ENCODE measurements around the gene NUBP2.

Gene NUBP2

GRCh38 chr16:1782408-1783264, at the start of gene NUBP2, which contains the start of gene SPSB3:
Gene NUBP2, plus strand, starts transcription at chr16:1782960. Its CDS starts 61 bp downstream, at chr16:1783021.
Gene SPSB3, minus strand, starts transcription at chr16:1782571. Its CDS starts 1,088 bp downstream, at chr16:1781483.
- DNase-seq: peak; percentile 99

- DNase-seq: no peak
Observed at GRCh38 chr16:1734123-1734522, 48.6 kb upstream of the NUBP2 start.

- no peak for DNase-seq
Observed at GRCh38 chr16:1734816-1735215, 47.9 kb upstream of the NUBP2 start.

- no peak for DNase-seq
Observed at GRCh38 chr16:1740234-1740633, 42.5 kb upstream of the NUBP2 start.

GRCh38 chr16:1740781-1741490, 41.8 kb upstream of the NUBP2 start:
- no peak for DNase-seq

- DNase-seq: no peak
Observed at GRCh38 chr16:1741553-1742165, 41.1 kb upstream of the NUBP2 start.

- DNase-seq: no peak
Observed at GRCh38 chr16:1743376-1744337, 39.1 kb upstream of the NUBP2 start.

- no peak for DNase-seq
Observed at GRCh38 chr16:1744338-1744840, 38.4 kb upstream of the NUBP2 start.

GRCh38 chr16:1745181-1745899, 37.4 kb upstream of the NUBP2 start:
- no peak for DNase-seq

- DNase-seq: no peak
Observed at GRCh38 chr16:1745900-1746692, 36.7 kb upstream of the NUBP2 start.

GRCh38 chr16:1746693-1747195, 36.0 kb upstream of the NUBP2 start:
- no peak for DNase-seq

GRCh38 chr16:1747934-1748333, 34.8 kb upstream of the NUBP2 start:
- DNase-seq: no peak

- DNase-seq: no peak
Observed at GRCh38 chr16:1749152-1750117, 33.3 kb upstream of the NUBP2 start.

- DNase-seq: no peak
Observed at GRCh38 chr16:1751946-1752345, 30.8 kb upstream of the NUBP2 start.

GRCh38 chr16:1752853-1753252, 29.9 kb upstream of the NUBP2 start:
- DNase-seq: no peak

GRCh38 chr16:1754204-1754603, 28.6 kb upstream of the NUBP2 start:
- no peak for DNase-seq

- no peak for DNase-seq
Observed at GRCh38 chr16:1757714-1758461, 24.9 kb upstream of the NUBP2 start.

GRCh38 chr16:1758923-1759322, 23.8 kb upstream of the NUBP2 start:
- no peak for DNase-seq

Measured in SHP77 (cell line).